H1 (cell line): ENCODE measurements around the gene RECK. TPM values are rescaled to one million over a fixed set of nuclear protein-coding genes. Genes with fewer than 3 reads are reported as not detected.

Source experiments
- CTCF ChIA-PET: fragments of 300-600 bp; sonication (Branson Sonifier 250); formaldehyde crosslinking; loops from one replicate; lab custom pipeline; 2021; ENCODE audit not compliant: partially characterized antibody; lab: Charles Lee
- POLR2A ChIA-PET: fragments of 300-600 bp; sonication (Branson Sonifier 250); formaldehyde crosslinking; loops from one replicate; lab custom pipeline; 2021; ENCODE audit warnings: inconsistent platforms; ENCODE audit not compliant: partially characterized antibody; lab: Charles Lee
- DNase-seq, 2 experiments: peaks; one replicate each; pipeline versions ENCODE4 v3.0.0 to v3.0.0-alpha.2; 2010 to 2022; ENCODE audit warnings: low spot score in 2 of 2, low read depth in 1 of 2, mixed read lengths in 1 of 2
- FAIRE-seq: peaks from 2 replicates; lab custom pipeline; 2011; peaks lifted over from hg19 to GRCh38; lab: Jason Lieb, UNC
- H2AFZ ChIP-seq: 2 replicates; pipeline ENCODE4 v1.8.1; 2012; ENCODE audit warnings: low read length, inconsistent platforms
- H2AK5ac ChIP-seq: 2 replicates; pipeline ENCODE4 v1.6.1; 2013; ENCODE audit warnings: low read depth, low read length
- H2BK120ac ChIP-seq: replicated peaks from 2 replicates; pipeline ENCODE3; 2013; ENCODE audit warnings: low read depth, low read length, inconsistent platforms
- H2BK12ac ChIP-seq: 2 replicates; pipeline ENCODE4 v1.6.1; 2013; ENCODE audit warnings: low read depth, low read length
- H2BK15ac ChIP-seq: 2 replicates; pipeline ENCODE4 v1.6.1; 2013; ENCODE audit warnings: low read length
- H2BK20ac ChIP-seq: 2 replicates; pipeline ENCODE4 v1.6.1; 2013; ENCODE audit warnings: low read length
- H2BK5ac ChIP-seq: 2 replicates; pipeline ENCODE4 v1.6.1; 2013; ENCODE audit warnings: low read depth, low read length
- H3K14ac ChIP-seq: 2 replicates; pipeline ENCODE4 v1.6.1; 2013; ENCODE audit warnings: inconsistent platforms; ENCODE audit not compliant: insufficient read length
- H3K18ac ChIP-seq: 2 replicates; pipeline ENCODE4 v1.6.1; 2013; ENCODE audit warnings: low read length; ENCODE audit errors: extremely low read depth
- H3K23ac ChIP-seq: 2 replicates; pipeline ENCODE4 v1.6.1; 2013; ENCODE audit warnings: inconsistent platforms; ENCODE audit not compliant: insufficient read length
- H3K23me2 ChIP-seq: 2 replicates; pipeline ENCODE4 v1.6.1; 2013; ENCODE audit warnings: low read depth, low read length
- H3K27ac ChIP-seq: 2 replicates; pipeline ENCODE4 v1.6.1; 2011; ENCODE audit warnings: low read depth, low read length, inconsistent platforms
- H3K27me3 ChIP-seq, 4 experiments: replicated peaks in 1 of 4; 1 replicate in 1 of 4; 2 replicates in 3 of 4; pipeline versions ENCODE4 v1.6.1 to v1.8.1; 2011 to 2013; ENCODE audit warnings: low read length in 3 of 4, mild to moderate bottlenecking in 3 of 4, inconsistent platforms in 2 of 4, mixed read lengths in 2 of 4, moderate library complexity in 1 of 4; ENCODE audit not compliant: control insufficient read depth in 3 of 4, insufficient read depth in 3 of 4; ENCODE audit errors: extremely low read depth in 1 of 4
- H3K36me3 ChIP-seq, 4 experiments: 2 replicates each; pipeline versions ENCODE4 v1.6.1 to v1.8.1; 2011 to 2013; ENCODE audit warnings: mild to moderate bottlenecking in 4 of 4, low read length in 3 of 4, moderate library complexity in 2 of 4, control low read depth in 1 of 4, inconsistent platforms in 1 of 4; ENCODE audit not compliant: insufficient read depth in 4 of 4, control insufficient read depth in 2 of 4
- H3K4ac ChIP-seq: replicated peaks from 2 replicates; pipeline ENCODE3; 2013; ENCODE audit warnings: low read length, low read depth, mixed read lengths, inconsistent platforms; ENCODE audit not compliant: insufficient read length
- H3K4me1 ChIP-seq, 4 experiments: replicated peaks in 1 of 4; 1 replicate in 1 of 4; 2 replicates in 3 of 4; pipeline versions ENCODE4 v1.6.1 to v1.8.1; 2011 to 2013; ENCODE audit warnings: low read length in 3 of 4, inconsistent platforms in 2 of 4, mixed read lengths in 1 of 4; ENCODE audit not compliant: insufficient read depth in 4 of 4, control insufficient read depth in 3 of 4
- H3K4me2 ChIP-seq, 2 experiments: 2 replicates each; pipeline versions ENCODE4 v1.6.1 to v1.8.1; 2011 to 2013; ENCODE audit warnings: low read depth in 2 of 2, low read length in 2 of 2, control low read depth in 1 of 2, inconsistent platforms in 1 of 2, mild to moderate bottlenecking in 1 of 2; ENCODE audit not compliant: insufficient read depth in 1 of 2
- H3K4me3 ChIP-seq, 4 experiments: fragments of 200-600, 300-600 bp in 1 of 4; sonication (generic), shearing (Covaris generic), sonication (Bioruptor Twin) in 1 of 4; 2 replicates each; pipeline versions ENCODE4 v1.5.1 to v1.8.1; 2011 to 2016; ENCODE audit warnings: low read length in 4 of 4, low read depth in 3 of 4, control low read depth in 2 of 4, inconsistent platforms in 2 of 4, mild to moderate bottlenecking in 2 of 4, mixed read lengths in 1 of 4, moderate library complexity in 1 of 4; ENCODE audit not compliant: insufficient read depth in 2 of 4; ENCODE audit errors: extremely low read depth in 1 of 4
- H3K56ac ChIP-seq: replicated peaks from 2 replicates; pipeline ENCODE3; 2013; ENCODE audit warnings: low read depth, mild to moderate bottlenecking, mixed read lengths, low read length, inconsistent platforms; ENCODE audit not compliant: insufficient read length
- H3K79me1 ChIP-seq: 2 replicates; pipeline ENCODE4 v1.6.1; 2013; ENCODE audit warnings: low read depth, low read length, control low read depth
- H3K79me2 ChIP-seq, 2 experiments: 2 replicates each; pipeline versions ENCODE4 v1.6.1 to v1.8.1; 2012 to 2013; ENCODE audit warnings: low read length in 2 of 2, mild to moderate bottlenecking in 2 of 2, inconsistent platforms in 1 of 2; ENCODE audit not compliant: insufficient read depth in 2 of 2, control insufficient read depth in 1 of 2
- H3K9ac ChIP-seq, 4 experiments: replicated peaks in 1 of 4; 1 replicate in 1 of 4; 2 replicates in 3 of 4; pipeline versions ENCODE4 v1.6.1 to v1.8.1; 2011 to 2013; ENCODE audit warnings: low read depth in 3 of 4, low read length in 3 of 4, control low read depth in 2 of 4, mild to moderate bottlenecking in 2 of 4, moderate library complexity in 2 of 4, inconsistent platforms in 1 of 4; ENCODE audit errors: extremely low read depth in 1 of 4
- H3K9me3 ChIP-seq, 2 experiments: 2 replicates each; pipeline versions ENCODE4 v1.6.1 to v1.8.1; 2012 to 2013; ENCODE audit warnings: mild to moderate bottlenecking in 2 of 2, moderate library complexity in 2 of 2, control low read depth in 1 of 2, inconsistent platforms in 1 of 2, low read depth in 1 of 2, low read length in 1 of 2, mixed read lengths in 1 of 2; ENCODE audit not compliant: insufficient read depth in 2 of 2
- H4K20me1 ChIP-seq, 2 experiments: replicated peaks in 1 of 2; 2 replicates each; pipeline versions ENCODE3 to v1.8.1; 2011 to 2013; ENCODE audit warnings: inconsistent platforms in 2 of 2, low read length in 2 of 2, mild to moderate bottlenecking in 1 of 2; ENCODE audit not compliant: insufficient read depth in 2 of 2, control insufficient read depth in 1 of 2
- H4K5ac ChIP-seq: 2 replicates; pipeline ENCODE4 v1.6.1; 2013; ENCODE audit warnings: low read length, low read depth, mixed read lengths, inconsistent platforms; ENCODE audit not compliant: insufficient read length
- H4K8ac ChIP-seq: 2 replicates; pipeline ENCODE4 v1.8.0; 2013; ENCODE audit warnings: mild to moderate bottlenecking, moderate library complexity, low read length, inconsistent platforms; ENCODE audit not compliant: insufficient read depth; ENCODE audit errors: extremely low read depth
- H4K91ac ChIP-seq: replicated peaks from 2 replicates; pipeline ENCODE3; 2013; ENCODE audit warnings: low read length, mixed read lengths, inconsistent platforms; ENCODE audit not compliant: insufficient read length
- CHD1 ChIP-seq: IDR thresholded peaks from 2 replicates; pipeline ENCODE4 v1.6.1; 2012; ENCODE audit warnings: low read depth, low read length, improper control_type of control experiment
- CHD2 ChIP-seq: IDR thresholded peaks from 2 replicates; pipeline ENCODE4 v1.6.1; 2012; ENCODE audit warnings: low read length, improper control_type of control experiment
- EP300 ChIP-seq, 2 experiments: IDR thresholded peaks; 1 replicate in 1 of 2; 2 replicates in 1 of 2; pipeline ENCODE4 v1.6.1; 2011 to 2012; ENCODE audit warnings: low read depth in 2 of 2, low read length in 2 of 2, mild to moderate bottlenecking in 2 of 2, borderline replicate concordance in 1 of 2, inconsistent platforms in 1 of 2, moderate library complexity in 1 of 2
- GABPA ChIP-seq: IDR thresholded peaks from 2 replicates; pipeline ENCODE4 v1.6.1; 2011; ENCODE audit warnings: mild to moderate bottlenecking, low read length, moderate library complexity, borderline replicate concordance; ENCODE audit not compliant: insufficient read depth
- RNF2 ChIP-seq: fragments of 200-900, 300-1000 bp; sonication (generic); IDR thresholded peaks from 2 replicates; pipeline ENCODE4 v1.7.1; 2016; ENCODE audit warnings: borderline replicate concordance, low read depth, mild to moderate bottlenecking, antibody characterized with exemption, low read length; ENCODE audit not compliant: poor library complexity, severe bottlenecking; ENCODE audit errors: missing control alignments
- SUZ12 ChIP-seq: fragments of 200-600 bp; sonication (generic); IDR thresholded peaks from 2 replicates; pipeline ENCODE4 v1.6.1; 2012; ENCODE audit warnings: mild to moderate bottlenecking, inconsistent platforms, low read length, moderate library complexity, mixed read lengths
- WGBS, 2 experiments: shearing (Covaris generic) in 1 of 2; methylation state at CpG; one replicate each; pipeline versions ENCODE4 v1.1.6 to v1.1.7; 2013 to 2015; ENCODE audit warnings: low lambda C conversion rate in 2 of 2, mixed read lengths in 2 of 2, inconsistent platforms in 1 of 2, low coverage in 1 of 2, missing lambda C conversion rate in 1 of 2; ENCODE audit not compliant: insufficient replicate concordance in 2 of 2, insufficient coverage in 1 of 2, insufficient read length in 1 of 2; ENCODE audit errors: extremely low coverage in 1 of 2, missing lambda C conversion rate in 1 of 2; 5-methylcytosine and 5-hydroxymethylcytosine counted together
- polyA plus RNA-seq, 7 experiments: library from polyadenylated mRNA; depleted of rRNA in 3 of 7; stranded (reverse) in 5 of 7; unstranded in 2 of 7; fragments of >200 nt in 5 of 7; fragments of 200-250 nt in 2 of 7; gene quantifications; 1 replicate in 5 of 7; 2 replicates in 1 of 7; 4 replicates in 1 of 7; pipeline versions ENCODE4 v1.2.1 to v1.2.3, GENCODE V29; 2011 to 2013; ENCODE audit warnings: missing spikeins in 2 of 7, mixed read lengths in 2 of 7
- total RNA-seq: library from RNA; stranded (reverse); fragmentation: NEBNext Ultra II Directional; extraction: Animal tissue kit (Norgen Biotek cat#: 25700); gene quantifications from 2 replicates; pipeline ENCODE4 v1.2.1, GENCODE V29; 2021
- TF ChIP-seq, protein P1 (sequence below): IDR thresholded peaks from 2 replicates; pipeline ENCODE4 v1.6.1; 2011; ENCODE audit warnings: low read length, improper control_type of control experiment
- TF ChIP-seq, protein P2 (sequence below), 3 experiments: IDR thresholded peaks; 1 replicate in 2 of 3; 2 replicates in 1 of 3; pipeline versions ENCODE4 v1.5.1 to v1.6.1; 2011; ENCODE audit warnings: low read length in 3 of 3, mild to moderate bottlenecking in 3 of 3, inconsistent platforms in 2 of 3, low read depth in 1 of 3, moderate library complexity in 1 of 3; ENCODE audit not compliant: insufficient read depth in 1 of 3; ENCODE audit errors: control extremely low read depth in 1 of 3

Gene RECK
- total and polyA plus RNA-seq, 2 of the 8 experiments (the other 6 are each of a cell fraction or from before 2014, with no cell fraction given), result 5.4 to 9.8 TPM

DNA sequence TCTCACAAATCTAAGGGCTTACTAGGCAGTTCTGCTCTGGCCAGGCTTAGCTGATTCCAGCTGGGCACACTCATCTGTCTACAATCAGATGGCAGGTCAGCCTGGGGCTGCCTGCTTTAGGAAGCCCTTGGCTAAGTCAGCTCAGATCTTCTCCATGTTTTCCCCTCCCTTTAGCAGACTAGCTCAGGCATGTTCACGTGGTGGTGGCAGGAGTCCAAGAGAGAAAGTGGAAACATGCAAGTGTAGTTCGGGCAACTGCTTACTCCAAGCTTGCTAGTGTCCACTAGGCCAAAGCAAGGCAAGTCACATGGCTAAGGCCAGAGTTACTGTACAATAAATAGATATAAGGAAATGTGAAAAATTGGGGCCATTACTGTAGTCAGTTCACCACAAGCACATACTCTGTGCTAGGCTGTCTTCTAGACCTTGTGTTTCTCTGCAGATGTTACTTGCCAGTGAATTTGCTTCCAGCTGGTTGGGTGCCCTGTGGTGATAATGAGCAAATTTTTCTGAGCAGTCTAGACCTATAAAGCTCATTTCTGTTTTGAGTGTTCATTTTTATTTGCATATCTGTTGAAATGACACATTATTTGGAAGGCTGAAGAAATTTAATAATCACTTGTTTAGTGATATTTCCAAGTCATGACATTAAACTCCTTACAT lies 38.3 kb downstream of the RECK start:
- H3K79me1 ChIP-seq, result no peaks in the 10 kb centered on the region
- no peaks in the 10 kb centered on the region for H4K20me1 ChIP-seq
- no peak overlapping the region for H4K8ac ChIP-seq
- no peaks in the 10 kb centered on the region; a peak in 1 of 8 replicates for H3K36me3 ChIP-seq
- no peak overlapping the region for H3K4ac ChIP-seq
- 85% methylated on average over 2 of the region's 2 CpGs; no CpG with 5 or more reads in 1 of the 2 experiments for WGBS, 2 experiments
- FAIRE-seq (no peak), DNase-seq (no peak)
- no peak overlapping the region for H3K56ac ChIP-seq
- no peaks in the 10 kb centered on the region; the same call in 1 of the 2 replicates for H3K23me2 ChIP-seq
- no peak overlapping the region for H2AK5ac ChIP-seq
- no peak overlapping the region for H3K27ac ChIP-seq
- no peaks in the 10 kb centered on the region for H3K4me1 ChIP-seq
- no peak overlapping the region for H4K5ac ChIP-seq
- H3K79me2 ChIP-seq, result no peaks in the 10 kb centered on the region
- no peak overlapping the region for H3K4me3 ChIP-seq
- ChIA-PET CTCF (interaction anchor here (1.3 to 2.7 kb wide), 5 partner anchors 11 to 120 kb away, joined by 4 to 10 read pairs (median 5); no protein-coding TSS in a partner anchor), POLR2A (interaction anchor here (1.6 to 1.7 kb wide), 2 partner anchors 24 to 38 kb away, joined by 3 to 4 read pairs; partner anchors contain the start of gene RECK)
- no peak overlapping the region for H3K18ac ChIP-seq
- H3K14ac ChIP-seq, result no peak overlapping the region
- H3K9ac ChIP-seq, result no peak overlapping the region
- no peak overlapping the region for H4K91ac ChIP-seq
- no peak overlapping the region for H2AFZ ChIP-seq
- H2BK20ac ChIP-seq, result no peak overlapping the region
- H3K9me3 ChIP-seq, result no peaks in the 10 kb centered on the region
- no peak overlapping the region for H2BK12ac ChIP-seq
- no peak overlapping the region for H2BK15ac ChIP-seq
- H2BK120ac ChIP-seq, result no peak overlapping the region
- H3K23ac ChIP-seq, result no peak overlapping the region
- H2BK5ac ChIP-seq, result peak overlapping the region; percentile 37; the same call in 1 of the 2 replicates
- H3K4me2 ChIP-seq, result no peak overlapping the region
- no peaks in the 10 kb centered on the region for H3K27me3 ChIP-seq
- no peak for TF ChIP-seq CHD2
- TF ChIP-seq SUZ12, result no peak
- TF ChIP-seq GABPA, result no peak
- no peak for TF ChIP-seq EP300 (IDR thresholded peaks at IDR 0.05; ENCODE audit: borderline replicate concordance in 1 of 2, low read depth in 2 of 2, low read length in 2 of 2)
- TF ChIP-seq RNF2, result no peak
- TF ChIP-seq, protein P1, sequence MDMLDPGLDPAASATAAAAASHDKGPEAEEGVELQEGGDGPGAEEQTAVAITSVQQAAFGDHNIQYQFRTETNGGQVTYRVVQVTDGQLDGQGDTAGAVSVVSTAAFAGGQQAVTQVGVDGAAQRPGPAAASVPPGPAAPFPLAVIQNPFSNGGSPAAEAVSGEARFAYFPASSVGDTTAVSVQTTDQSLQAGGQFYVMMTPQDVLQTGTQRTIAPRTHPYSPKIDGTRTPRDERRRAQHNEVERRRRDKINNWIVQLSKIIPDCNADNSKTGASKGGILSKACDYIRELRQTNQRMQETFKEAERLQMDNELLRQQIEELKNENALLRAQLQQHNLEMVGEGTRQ, result no peak
- TF ChIP-seq, protein P2, sequence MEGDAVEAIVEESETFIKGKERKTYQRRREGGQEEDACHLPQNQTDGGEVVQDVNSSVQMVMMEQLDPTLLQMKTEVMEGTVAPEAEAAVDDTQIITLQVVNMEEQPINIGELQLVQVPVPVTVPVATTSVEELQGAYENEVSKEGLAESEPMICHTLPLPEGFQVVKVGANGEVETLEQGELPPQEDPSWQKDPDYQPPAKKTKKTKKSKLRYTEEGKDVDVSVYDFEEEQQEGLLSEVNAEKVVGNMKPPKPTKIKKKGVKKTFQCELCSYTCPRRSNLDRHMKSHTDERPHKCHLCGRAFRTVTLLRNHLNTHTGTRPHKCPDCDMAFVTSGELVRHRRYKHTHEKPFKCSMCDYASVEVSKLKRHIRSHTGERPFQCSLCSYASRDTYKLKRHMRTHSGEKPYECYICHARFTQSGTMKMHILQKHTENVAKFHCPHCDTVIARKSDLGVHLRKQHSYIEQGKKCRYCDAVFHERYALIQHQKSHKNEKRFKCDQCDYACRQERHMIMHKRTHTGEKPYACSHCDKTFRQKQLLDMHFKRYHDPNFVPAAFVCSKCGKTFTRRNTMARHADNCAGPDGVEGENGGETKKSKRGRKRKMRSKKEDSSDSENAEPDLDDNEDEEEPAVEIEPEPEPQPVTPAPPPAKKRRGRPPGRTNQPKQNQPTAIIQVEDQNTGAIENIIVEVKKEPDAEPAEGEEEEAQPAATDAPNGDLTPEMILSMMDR (IDR thresholded peaks at IDR 0.05; ENCODE audit: control extremely low read depth in 1 of 3, insufficient read depth in 1 of 3, low read depth in 1 of 3, low read length in 3 of 3), result no peak
- no peak for TF ChIP-seq CHD1
